Panc1 (cell line): Measurements from ENCODE around the gene SC5D. TPM values are rescaled to one million over a fixed set of nuclear protein-coding genes. Genes with fewer than 3 reads are reported as not detected.

ENCODE experiments used
- ATAC-seq: fragments of 200-7000 bp; cut with Tn5 transposase; 2 replicates; pipeline ENCODE4 v1.9.1; 2020; ENCODE audit warnings: mild to moderate bottlenecking, moderate library complexity
- BruUV-seq: library from RNA; stranded (reverse); fragments of 400-500 nt; replicated peaks from 2 replicates; lab custom pipeline; 2021; lab: Mats Ljungman, UMichigan
- CTCF ChIA-PET: fragments of 300-600 bp; sonication (Branson Sonifier 250); formaldehyde crosslinking; loops from one replicate; lab custom pipeline; 2022; ENCODE audit warnings: antibody characterized with exemption; lab: Charles Lee
- POLR2A ChIA-PET: fragments of 300-600 bp; sonication (Branson Sonifier 250); formaldehyde crosslinking; loops from one replicate; lab custom pipeline; 2022; ENCODE audit warnings: antibody characterized with exemption; lab: Charles Lee
- DNase-seq: peaks from one replicate; pipeline ENCODE4 v3.0.0-alpha.2; 2010; ENCODE audit warnings: low read depth, low spot score
- H3K27ac ChIP-seq: 2 replicates; pipeline ENCODE4 v1.5.1; 2011; ENCODE audit warnings: mild to moderate bottlenecking, low read length, inconsistent platforms
- H3K27me3 ChIP-seq: fragments of 200-500 bp; sonication (Bioruptor generic); 2 replicates; pipeline ENCODE4 v1.6.0; 2014; ENCODE audit warnings: low read length, inconsistent platforms; ENCODE audit not compliant: control insufficient read depth, insufficient read depth
- H3K36me3 ChIP-seq: fragments of 200-500 bp; sonication (Bioruptor generic); 2 replicates; pipeline ENCODE4 v1.5.1; 2014; ENCODE audit warnings: inconsistent platforms, mild to moderate bottlenecking, low read length, moderate library complexity; ENCODE audit not compliant: control insufficient read depth, insufficient read depth
- H3K4me1 ChIP-seq: 2 replicates; pipeline ENCODE4 v1.5.1; 2011; ENCODE audit warnings: inconsistent platforms, mild to moderate bottlenecking, low read length, moderate library complexity; ENCODE audit not compliant: control insufficient read depth, insufficient read depth
- H3K4me3 ChIP-seq, 2 experiments: 2 replicates each; pipeline ENCODE4 v1.5.1; 2011 to 2012; ENCODE audit warnings: low read depth in 2 of 2, low read length in 2 of 2, mild to moderate bottlenecking in 2 of 2, inconsistent platforms in 1 of 2, moderate library complexity in 1 of 2
- H3K9me3 ChIP-seq: fragments of 200-500 bp; sonication (Bioruptor generic); 2 replicates; pipeline ENCODE4 v1.5.1; 2014; ENCODE audit warnings: low read depth, mild to moderate bottlenecking, inconsistent platforms, low read length, moderate library complexity; ENCODE audit not compliant: control insufficient read depth, insufficient read depth
- CTCF ChIP-seq: fragments of 450-650 bp; IDR thresholded peaks from 2 replicates; pipeline ENCODE4 v1.5.1; 2017; ENCODE audit warnings: mild to moderate bottlenecking
- POLR2AphosphoS5 ChIP-seq: IDR thresholded peaks from 2 replicates; pipeline ENCODE4 v1.6.1; 2012; ENCODE audit warnings: mild to moderate bottlenecking, low read depth, low read length, moderate library complexity
- SIN3A ChIP-seq: IDR thresholded peaks from 2 replicates; pipeline ENCODE4 v1.6.1; 2012; ENCODE audit warnings: low read depth, mild to moderate bottlenecking, low read length, moderate library complexity, borderline replicate concordance; ENCODE audit not compliant: insufficient read depth
- TCF7L2 ChIP-seq: IDR thresholded peaks from 2 replicates; pipeline ENCODE4 v1.6.1; 2011; ENCODE audit warnings: mild to moderate bottlenecking, low read depth, low read length, inconsistent platforms
- in situ Hi-C: cut with HindIII; loops from 2 replicates; pipeline ENCODE4 v1.10.0; 2016; ENCODE audit warnings: low sequenced_read_pairs, low pct_unique_long_range_greater_than_20kb
- intact Hi-C: fragments of 100-400 bp; cut with micrococcal nuclease; formaldehyde crosslinking; loops from one replicate; pipeline ENCODE4 v1.10.0; 2022; ENCODE audit not compliant: unreplicated experiment
- total RNA-seq: library from RNA; stranded (reverse); gene quantifications from one replicate; pipeline ENCODE4 v1.2.1, GENCODE V29; 2021; ENCODE audit not compliant: unreplicated experiment
- TF ChIP-seq, protein P1 (sequence below), 2 experiments: IDR thresholded peaks; 2 replicates each; pipeline ENCODE4 v1.6.1; 2011 to 2012; ENCODE audit warnings: low read depth in 2 of 2, control low read depth in 1 of 2, low read length in 1 of 2, mild to moderate bottlenecking in 1 of 2, moderate library complexity in 1 of 2; ENCODE audit not compliant: insufficient read depth in 1 of 2

The SC5D gene
- total RNA-seq, 1 experiment from 2014 or later: 54.3 TPM

DNA sequence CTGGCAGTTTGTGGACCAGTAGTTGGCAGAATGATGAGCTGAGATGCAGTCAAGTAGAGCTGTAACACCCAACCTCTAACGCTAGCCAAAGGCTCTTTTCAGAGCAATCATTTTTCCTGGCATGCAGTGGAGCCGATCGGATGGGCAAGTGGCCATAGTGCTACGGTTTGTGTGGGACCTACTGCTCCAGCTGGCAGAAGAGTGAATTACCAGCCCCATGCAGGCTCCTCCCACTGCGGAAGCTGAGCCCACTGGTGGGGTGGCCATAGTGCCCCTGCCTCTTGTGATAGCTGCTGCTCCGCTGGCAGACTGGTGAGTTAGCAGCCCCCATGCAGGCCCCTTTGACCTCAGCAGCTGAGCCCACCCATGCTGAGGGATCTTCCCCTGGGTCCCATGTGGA, 27.0 kb upstream of the SC5D start:
- H3K4me3 ChIP-seq: no peak overlapping the region
- ChIA-PET POLR2A (no interaction called here), CTCF (interaction anchor here (0.6 kb wide), 1 partner anchor 13 kb away, joined by 6 read pairs; no protein-coding TSS in a partner anchor)
- no peaks in the 10 kb centered on the region for H3K4me1 ChIP-seq
- H3K27ac ChIP-seq: no peak overlapping the region
- in situ Hi-C loops: no loop called here
- H3K36me3 ChIP-seq: no peaks in the 10 kb centered on the region
- no TSS peak for BruUV-seq
- H3K9me3 ChIP-seq: no peaks in the 10 kb centered on the region
- peaks cover 38% of the 10 kb centered on the region for H3K27me3 ChIP-seq
- intact Hi-C loops: no loop called here
- ATAC-seq: 0 out of 2 replicates have a peak, but pooled peaks have one; percentile 42
- no peak for DNase-seq
- TF ChIP-seq SIN3A: no peak
- TF ChIP-seq POLR2AphosphoS5: no peak

GRCh38 chr11:121268581-121268980, 24.0 kb upstream of the SC5D start:
- no peak for ATAC-seq
- no peak for TF ChIP-seq SIN3A
- no peak for TF ChIP-seq CTCF
- no peak for TF ChIP-seq TCF7L2
- TF ChIP-seq, protein P1, sequence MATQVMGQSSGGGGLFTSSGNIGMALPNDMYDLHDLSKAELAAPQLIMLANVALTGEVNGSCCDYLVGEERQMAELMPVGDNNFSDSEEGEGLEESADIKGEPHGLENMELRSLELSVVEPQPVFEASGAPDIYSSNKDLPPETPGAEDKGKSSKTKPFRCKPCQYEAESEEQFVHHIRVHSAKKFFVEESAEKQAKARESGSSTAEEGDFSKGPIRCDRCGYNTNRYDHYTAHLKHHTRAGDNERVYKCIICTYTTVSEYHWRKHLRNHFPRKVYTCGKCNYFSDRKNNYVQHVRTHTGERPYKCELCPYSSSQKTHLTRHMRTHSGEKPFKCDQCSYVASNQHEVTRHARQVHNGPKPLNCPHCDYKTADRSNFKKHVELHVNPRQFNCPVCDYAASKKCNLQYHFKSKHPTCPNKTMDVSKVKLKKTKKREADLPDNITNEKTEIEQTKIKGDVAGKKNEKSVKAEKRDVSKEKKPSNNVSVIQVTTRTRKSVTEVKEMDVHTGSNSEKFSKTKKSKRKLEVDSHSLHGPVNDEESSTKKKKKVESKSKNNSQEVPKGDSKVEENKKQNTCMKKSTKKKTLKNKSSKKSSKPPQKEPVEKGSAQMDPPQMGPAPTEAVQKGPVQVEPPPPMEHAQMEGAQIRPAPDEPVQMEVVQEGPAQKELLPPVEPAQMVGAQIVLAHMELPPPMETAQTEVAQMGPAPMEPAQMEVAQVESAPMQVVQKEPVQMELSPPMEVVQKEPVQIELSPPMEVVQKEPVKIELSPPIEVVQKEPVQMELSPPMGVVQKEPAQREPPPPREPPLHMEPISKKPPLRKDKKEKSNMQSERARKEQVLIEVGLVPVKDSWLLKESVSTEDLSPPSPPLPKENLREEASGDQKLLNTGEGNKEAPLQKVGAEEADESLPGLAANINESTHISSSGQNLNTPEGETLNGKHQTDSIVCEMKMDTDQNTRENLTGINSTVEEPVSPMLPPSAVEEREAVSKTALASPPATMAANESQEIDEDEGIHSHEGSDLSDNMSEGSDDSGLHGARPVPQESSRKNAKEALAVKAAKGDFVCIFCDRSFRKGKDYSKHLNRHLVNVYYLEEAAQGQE (IDR thresholded peaks at IDR 0.05; ENCODE audit: insufficient read depth in 1 of 2, low read depth in 2 of 2, low read length in 1 of 2): no peak
- no peak for TF ChIP-seq POLR2AphosphoS5
- H3K36me3 ChIP-seq: no peaks in the 10 kb centered on the region
- H3K4me3 ChIP-seq: no peak overlapping the region
- POLR2A ChIA-PET: no interaction called here
- no peaks in the 10 kb centered on the region for H3K9me3 ChIP-seq
- no peak overlapping the region for H3K27ac ChIP-seq
- intact Hi-C loops: no loop called here
- no peaks in the 10 kb centered on the region for H3K4me1 ChIP-seq
- H3K27me3 ChIP-seq: peaks cover 47% of the 10 kb centered on the region
- in situ Hi-C loops: no loop called here
- CTCF ChIA-PET: no interaction called here
- no peak for DNase-seq
- no TSS peak for BruUV-seq

DNA sequence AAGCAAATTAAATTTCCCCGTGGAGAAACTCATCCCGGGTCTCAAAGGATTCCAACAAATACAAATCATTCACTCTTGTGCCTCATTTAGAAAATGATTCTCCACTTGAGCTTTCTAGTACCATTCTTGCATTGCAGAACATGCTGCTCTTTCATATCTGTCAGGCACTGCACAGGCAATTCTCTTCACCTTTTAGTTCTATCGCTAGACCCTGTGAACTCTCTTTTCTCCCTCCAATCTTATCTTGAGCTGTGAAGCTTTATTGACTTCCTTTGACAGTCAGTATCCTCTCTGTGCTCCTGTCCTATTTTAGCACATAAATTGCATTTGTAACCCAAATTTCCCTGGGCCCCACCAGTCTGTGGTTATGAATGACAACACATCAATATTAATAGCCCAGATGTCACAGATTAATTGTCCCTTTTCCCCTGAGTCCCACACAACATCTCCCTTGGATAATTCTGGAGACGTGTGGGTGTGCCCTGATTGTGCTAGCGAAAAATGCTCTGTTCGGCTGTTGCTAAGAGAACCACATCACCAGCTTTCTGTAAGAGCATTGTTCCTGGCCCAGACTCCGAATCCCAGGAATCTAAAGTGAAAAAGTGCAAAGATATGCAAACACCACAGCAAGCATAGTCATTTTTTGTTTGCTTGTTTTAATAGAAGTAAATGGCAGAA, 22.4 kb upstream of the SC5D start:
- Histone ChIP-seq H3K27ac (no peak overlapping the region), H3K9me3 (no peaks in the 10 kb centered on the region), H3K36me3 (no peaks in the 10 kb centered on the region), H3K27me3 (peaks cover 47% of the 10 kb centered on the region), H3K4me1 (no peaks in the 10 kb centered on the region), H3K4me3 (no peak overlapping the region)
- ATAC-seq (no peak), DNase-seq (no peak)
- intact Hi-C loops: no loop called here
- TF ChIP-seq, protein P1 (IDR thresholded peaks at IDR 0.05; ENCODE audit: insufficient read depth in 1 of 2, low read depth in 2 of 2, low read length in 1 of 2): no peak
- no peak for TF ChIP-seq POLR2AphosphoS5
- no peak for TF ChIP-seq SIN3A
- TF ChIP-seq CTCF: no peak
- TF ChIP-seq TCF7L2: no peak
- ChIA-PET POLR2A (no interaction called here), CTCF (no interaction called here)
- in situ Hi-C loops: no loop called here
- no TSS peak for BruUV-seq
